HG02571 (cell line): Measurements from ENCODE around the gene RDH13.
"Not testable (repeated sequence)": the region's sequence is repeated elsewhere in the genome, so short reads cannot be mapped to it uniquely, and the experiment has no call there.

Experiments
- ATAC-seq: cut with Tn5 transposase; IDR thresholded peaks from one replicate; pipeline ENCODE4 v1.9.1; 2021; ENCODE audit warnings: mild to moderate bottlenecking, moderate library complexity; ENCODE audit not compliant: unreplicated experiment

RDH13 gene

GRCh38 chr19:55079400-55080038 lies 16.6 kb upstream of the RDH13 start:
- no peak for ATAC-seq

- ATAC-seq, result no peak
These were observed 16.0 kb upstream of the RDH13 start for GRCh38 chr19:55078996-55079395.

GRCh38 chr19:55077106-55077505 lies 14.2 kb upstream of the RDH13 start:
- ATAC-seq, result no peak

- no peak for ATAC-seq
These were observed 13.4 kb upstream of the RDH13 start for GRCh38 chr19:55076321-55076720.

GRCh38 chr19:55075371-55075998 lies 12.5 kb upstream of the RDH13 start, which contains the start of gene EPS8L1:
Gene EPS8L1 (plus strand): TSS chr19:55075869. CDS start chr19:55076445, 576 bp downstream.
- no peak for ATAC-seq

GRCh38 chr19:55071913-55072312 lies 9.0 kb upstream of the RDH13 start:
- ATAC-seq, result no peak

- ATAC-seq, result no peak
These were observed 8.2 kb upstream of the RDH13 start for GRCh38 chr19:55071129-55071502.

GRCh38 chr19:55070466-55071128 lies 7.6 kb upstream of the RDH13 start:
- ATAC-seq, result no peak

- ATAC-seq, result no peak
These were observed 6.9 kb upstream of the RDH13 start for GRCh38 chr19:55069865-55070197.

- no peak for ATAC-seq
These were observed 6.3 kb upstream of the RDH13 start for GRCh38 chr19:55068950-55069864.

- no peak for ATAC-seq
These were observed 4.9 kb upstream of the RDH13 start for GRCh38 chr19:55067869-55068268.

GRCh38 chr19:55066107-55066709 lies 3.3 kb upstream of the RDH13 start:
- no peak for ATAC-seq

- ATAC-seq, result not testable (repeated sequence)
These were observed 2.6 kb upstream of the RDH13 start for GRCh38 chr19:55065516-55065915.

GRCh38 chr19:55063492-55063843 lies 520 bp upstream of the RDH13 start:
- no peak for ATAC-seq

GRCh38 chr19:55060287-55060686 lies 2.7 kb downstream of the RDH13 start:
- not testable (repeated sequence) for ATAC-seq

- no peak for ATAC-seq
These were observed 4.0 kb downstream of the RDH13 start for GRCh38 chr19:55058781-55059610.

GRCh38 chr19:55056827-55057226 lies 6.1 kb downstream of the RDH13 start:
- no peak for ATAC-seq

GRCh38 chr19:55053735-55054134 lies 9.2 kb downstream of the RDH13 start:
- ATAC-seq, result no peak

- ATAC-seq, result no peak
These were observed 12.0 kb downstream of the RDH13 start for GRCh38 chr19:55050749-55051532.
